Tibial artery (tissue), 4 donors: ENCODE data around the gene TEX10.

Experiments
- DNase-seq, 2 donors: peaks; one replicate each; pipeline ENCODE4 v3.0.0-alpha.2; 2019
- H3K27ac ChIP-seq, 2 donors: fragments of 200-600 bp; sonication (generic) in 1 of 2; 1 replicate in 1 of 2; 2 replicates in 1 of 2; pipeline ENCODE4 v1.5.1; 2018 to 2019; ENCODE audit warnings: mild to moderate bottlenecking in 1 of 2
- H3K27me3 ChIP-seq, 2 donors: fragments of 200-600 bp; sonication (generic) in 1 of 2; one replicate each; pipeline versions ENCODE4 v1.5.1 to v1.6.0; 2016 to 2019
- H3K36me3 ChIP-seq, 3 donors: fragments of 200-600 bp; sonication (generic) in 2 of 3; one replicate each; pipeline ENCODE4 v1.5.1; 2016 to 2019; ENCODE audit warnings: mild to moderate bottlenecking in 2 of 3
- H3K4me1 ChIP-seq, 4 donors: fragments of 200-600 bp; sonication (generic) in 2 of 4; 1 replicate in 3 of 4; 2 replicates in 1 of 4; pipeline ENCODE4 v1.5.1; 2016 to 2019
- H3K4me3 ChIP-seq, 2 donors: fragments of 200-600 bp; sonication (generic) in 1 of 2; 1 replicate in 1 of 2; 2 replicates in 1 of 2; pipeline ENCODE4 v1.5.1; 2018 to 2019; ENCODE audit warnings: mild to moderate bottlenecking in 2 of 2
- H3K9me3 ChIP-seq, 3 donors: fragments of 200-600 bp; sonication (generic) in 1 of 3; one replicate each; pipeline ENCODE4 v1.5.1; 2016 to 2019
- CTCF ChIP-seq, 2 experiments: fragments of 200-600 bp in 1 of 2; fragments of 450-650 bp in 1 of 2; IDR thresholded peaks; one replicate each; pipeline ENCODE4 v1.5.1; 2017 to 2019; ENCODE audit warnings: antibody characterized with exemption in 2 of 2, mild to moderate bottlenecking in 1 of 2, moderate library complexity in 1 of 2
- intact Hi-C: fragments of 100-400 bp; cut with DNase I; formaldehyde crosslinking; loops from one replicate; pipeline ENCODE4 v1.15.0; 2023; ENCODE audit warnings: low total_unique reads

TEX10 gene

GRCh38 chr9:100370064-100370723 is 17.5 kb upstream of the TEX10 start:
- no peak for TF ChIP-seq CTCF (IDR thresholded peaks at IDR 0.05)
- H3K27ac ChIP-seq, result no peak overlapping the region
- intact Hi-C loops, result no loop called here
- H3K4me3 ChIP-seq, result no peak overlapping the region
- H3K9me3 ChIP-seq, result no peaks in the 10 kb centered on the region
- H3K36me3 ChIP-seq, result no peaks in the 10 kb centered on the region
- no peaks in the 10 kb centered on the region for H3K27me3 ChIP-seq
- no peaks in the 10 kb centered on the region for H3K4me1 ChIP-seq
- DNase-seq, result no peak

DNA sequence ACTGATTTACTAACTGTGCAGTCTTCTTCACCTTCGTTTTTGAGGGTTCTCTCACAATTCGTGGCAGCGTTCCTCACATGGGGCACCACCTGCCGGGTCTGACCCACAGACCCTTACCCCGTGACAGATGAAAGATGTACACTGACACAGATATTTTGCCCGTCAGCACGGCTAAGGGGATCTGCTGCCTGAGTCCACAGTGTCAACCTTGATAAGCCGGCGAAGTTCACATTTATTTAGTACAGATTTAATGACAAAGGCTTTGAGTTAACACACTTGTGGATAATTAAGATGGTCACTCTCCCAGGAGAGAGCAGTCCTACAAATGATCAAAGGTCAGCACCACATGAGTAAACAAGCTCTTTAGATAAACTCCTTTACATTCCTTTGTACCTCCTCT is 15.9 kb upstream of the TEX10 start:
- Histone ChIP-seq H3K9me3 (no peaks in the 10 kb centered on the region), H3K4me3 (no peak overlapping the region), H3K27ac (no peak overlapping the region), H3K36me3 (no peaks in the 10 kb centered on the region), H3K4me1 (no peaks in the 10 kb centered on the region), H3K27me3 (no peaks in the 10 kb centered on the region)
- intact Hi-C loops, result no loop called here
- no peak for DNase-seq
- no peak for TF ChIP-seq CTCF (IDR thresholded peaks at IDR 0.05)

GRCh38 chr9:100366121-100366520 is 13.4 kb upstream of the TEX10 start:
- H3K27me3 ChIP-seq, result no peaks in the 10 kb centered on the region
- no peaks in the 10 kb centered on the region for H3K4me1 ChIP-seq

GRCh38 chr9:100364013-100364412 is 11.3 kb upstream of the TEX10 start:
- no peaks in the 10 kb centered on the region for H3K4me1 ChIP-seq
- DNase-seq, result no peak
- no peaks in the 10 kb centered on the region for H3K27me3 ChIP-seq
- intact Hi-C loops, result no loop called here
- H3K27ac ChIP-seq, result no peak overlapping the region
- no peaks in the 10 kb centered on the region for H3K36me3 ChIP-seq
- H3K4me3 ChIP-seq, result no peak overlapping the region
- no peaks in the 10 kb centered on the region for H3K9me3 ChIP-seq
- no peak for TF ChIP-seq CTCF (IDR thresholded peaks at IDR 0.05)

More at GRCh38 chr9:100366121-100366520, 13.4 kb upstream of the TEX10 start:
- no peak for TF ChIP-seq CTCF (IDR thresholded peaks at IDR 0.05)
- H3K9me3 ChIP-seq, result no peaks in the 10 kb centered on the region
- no peak for DNase-seq
- no peak overlapping the region for H3K27ac ChIP-seq
- no peak overlapping the region for H3K4me3 ChIP-seq
- no peaks in the 10 kb centered on the region for H3K36me3 ChIP-seq
- intact Hi-C loops, result no loop called here

- no peak overlapping the region for H3K4me3 ChIP-seq
- no peak overlapping the region for H3K27ac ChIP-seq
- H3K27me3 ChIP-seq, result no peaks in the 10 kb centered on the region
- no peaks in the 10 kb centered on the region for H3K4me1 ChIP-seq
- DNase-seq, result no peak
- TF ChIP-seq CTCF (IDR thresholded peaks at IDR 0.05), result no peak
- intact Hi-C loops, result no loop called here
- no peaks in the 10 kb centered on the region for H3K9me3 ChIP-seq
- H3K36me3 ChIP-seq, result no peaks in the 10 kb centered on the region
Measured at GRCh38 chr9:100359057-100359456, 6.3 kb upstream of the TEX10 start.

DNA sequence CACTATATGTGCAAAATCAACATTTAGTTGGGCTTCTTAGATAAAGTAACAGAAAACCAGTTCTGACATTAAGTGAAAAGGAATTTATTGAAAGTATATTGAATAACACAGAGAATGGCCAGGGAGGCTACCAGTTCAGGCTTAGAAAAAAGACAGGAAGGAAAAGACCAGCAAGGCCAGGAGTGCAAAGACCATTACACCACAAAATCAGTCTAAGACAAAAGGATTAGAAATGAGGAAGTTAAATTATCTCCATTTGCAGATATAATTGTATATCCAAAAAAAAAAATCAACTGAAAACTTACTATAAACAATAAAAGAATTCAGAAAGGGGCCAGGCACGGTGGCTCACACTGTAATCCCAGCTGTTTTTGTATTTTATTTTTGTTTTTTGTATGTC is 4.8 kb upstream of the TEX10 start:
- peaks cover 0 to 4% (median 0%) of the 10 kb centered on the region in 4 donors for H3K4me1 ChIP-seq
- TF ChIP-seq CTCF (IDR thresholded peaks at IDR 0.05), result no peak
- intact Hi-C loops, result no loop called here

More for the DNA sequence above, 4.8 kb upstream of the TEX10 start:
- Histone ChIP-seq H3K4me3 (no peak overlapping the region), H3K36me3 (no peaks in the 10 kb centered on the region), H3K9me3 (no peaks in the 10 kb centered on the region), H3K27me3 (no peaks in the 10 kb centered on the region), H3K27ac (no peak overlapping the region)
- no peak for DNase-seq
